IPS-18a (cell line): Measurements from ENCODE around the gene HAGHL.
"Not testable (repeated sequence)": the region's sequence is repeated elsewhere in the genome, so short reads cannot be mapped to it uniquely, and the experiment has no call there.

Experiments
- H3K27ac ChIP-seq: one replicate; pipeline ENCODE4 v1.5.1; 2013; ENCODE audit warnings: low read length
- H3K27me3 ChIP-seq: one replicate; pipeline ENCODE4 v1.6.1; 2013; ENCODE audit warnings: mild to moderate bottlenecking, low read length; ENCODE audit not compliant: control insufficient read depth, insufficient read depth
- H3K36me3 ChIP-seq: one replicate; pipeline ENCODE4 v1.6.1; 2013; ENCODE audit warnings: low read depth, low read length; ENCODE audit not compliant: control insufficient read depth
- H3K4me1 ChIP-seq: one replicate; pipeline ENCODE4 v1.6.1; 2013; ENCODE audit warnings: low read depth, low read length; ENCODE audit not compliant: control insufficient read depth
- H3K4me3 ChIP-seq: one replicate; pipeline ENCODE4 v1.5.1; 2013; ENCODE audit warnings: low read length
- H3K9ac ChIP-seq: one replicate; pipeline ENCODE4 v1.6.1; 2013; ENCODE audit warnings: mild to moderate bottlenecking, low read length, moderate library complexity
- H3K9me3 ChIP-seq: one replicate; pipeline ENCODE4 v1.6.1; 2013; ENCODE audit warnings: low read depth, low read length; ENCODE audit not compliant: control insufficient read depth

Gene HAGHL

DNA sequence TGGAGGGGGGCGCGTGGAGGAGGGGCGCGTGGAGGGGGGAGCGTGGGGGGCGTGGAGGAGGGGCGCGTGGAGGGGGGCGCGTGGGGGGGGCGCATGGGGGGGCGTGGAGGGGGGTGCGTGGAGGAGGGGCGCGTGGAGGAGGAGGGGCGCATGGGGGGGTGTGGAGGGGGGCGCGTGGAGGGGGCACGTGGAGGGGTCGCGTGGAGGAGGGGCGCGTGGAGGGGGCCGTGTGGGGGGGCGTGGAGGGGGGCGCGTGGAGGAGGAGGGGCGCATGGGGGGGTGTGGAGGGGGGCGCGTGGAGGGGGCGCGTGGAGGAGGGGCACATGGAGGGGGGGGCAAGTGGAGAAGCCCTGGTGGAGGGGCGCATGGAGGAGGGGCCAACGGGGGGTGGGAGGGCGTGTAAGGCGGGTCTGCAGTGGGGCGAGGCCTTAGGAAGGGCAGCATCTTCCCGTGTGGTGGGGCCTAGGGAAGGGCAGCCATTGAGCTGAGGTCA lies 40.9 kb downstream of the HAGHL start:
- H3K36me3 ChIP-seq, result no peaks in the 10 kb centered on the region
- H3K4me1 ChIP-seq, result no peaks in the 10 kb centered on the region
- no peak overlapping the region for H3K4me3 ChIP-seq
- no peaks in the 10 kb centered on the region for H3K9me3 ChIP-seq
- H3K27ac ChIP-seq, result no peak overlapping the region
- no peak overlapping the region for H3K9ac ChIP-seq
- no peaks in the 10 kb centered on the region for H3K27me3 ChIP-seq

DNA sequence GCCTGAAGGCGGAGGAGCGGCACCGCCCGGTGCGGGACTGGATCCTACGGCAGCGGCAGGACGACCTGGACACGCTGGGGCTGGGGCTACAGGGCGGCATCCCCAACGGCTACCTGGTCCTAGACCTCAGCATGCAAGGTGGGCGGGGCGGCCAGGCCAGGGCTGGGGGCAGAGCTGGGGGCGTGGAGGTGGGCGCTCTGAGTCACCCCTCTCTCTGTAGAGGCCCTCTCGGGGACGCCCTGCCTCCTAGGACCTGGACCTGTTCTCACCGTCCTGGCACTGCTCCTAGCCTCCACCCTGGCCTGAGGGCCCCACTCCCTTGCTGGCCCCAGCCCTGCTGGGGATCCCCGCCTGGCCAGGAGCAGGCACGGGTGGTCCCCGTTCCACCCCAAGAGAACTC lies 41.5 kb downstream of the HAGHL start:
- Histone ChIP-seq H3K9me3 (no peaks in the 10 kb centered on the region), H3K4me1 (no peaks in the 10 kb centered on the region), H3K9ac (no peak overlapping the region), H3K27ac (no peak overlapping the region), H3K27me3 (no peaks in the 10 kb centered on the region), H3K4me3 (no peak overlapping the region), H3K36me3 (no peaks in the 10 kb centered on the region)

DNA sequence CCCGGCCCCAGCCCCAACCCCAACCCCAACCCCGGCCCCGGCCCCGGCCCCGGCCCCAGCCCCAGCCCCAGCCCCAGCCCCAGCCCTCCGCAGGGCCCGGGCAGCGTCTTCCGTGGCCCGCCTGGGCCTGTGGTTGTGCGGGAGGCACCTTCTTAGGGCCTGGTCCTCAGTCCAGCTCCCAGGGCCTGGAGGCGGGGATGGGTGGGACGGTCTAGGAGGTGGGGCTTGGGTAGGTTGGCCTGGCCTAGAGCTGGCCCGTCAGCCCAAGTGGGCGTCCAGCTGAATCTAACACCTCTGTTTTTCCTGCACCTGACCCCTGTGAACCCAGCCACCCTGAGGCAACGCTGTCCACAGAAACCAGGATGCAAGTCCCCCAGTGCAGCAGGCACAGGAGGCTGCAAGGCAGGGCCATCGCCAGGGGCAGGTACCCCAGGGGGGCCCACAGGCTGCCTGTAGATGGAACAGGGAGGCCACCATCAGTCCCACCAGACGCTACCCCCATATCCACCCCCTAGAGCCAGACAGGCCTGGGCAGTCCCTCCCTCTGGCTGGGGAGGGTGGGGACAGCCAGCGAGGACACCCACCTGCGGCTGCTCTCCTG lies 42.4 kb downstream of the HAGHL start:
- Histone ChIP-seq H3K9me3 (no peaks in the 10 kb centered on the region), H3K9ac (no peak overlapping the region), H3K27ac (no peak overlapping the region), H3K36me3 (no peaks in the 10 kb centered on the region), H3K4me1 (no peaks in the 10 kb centered on the region), H3K4me3 (no peak overlapping the region), H3K27me3 (no peaks in the 10 kb centered on the region)

DNA sequence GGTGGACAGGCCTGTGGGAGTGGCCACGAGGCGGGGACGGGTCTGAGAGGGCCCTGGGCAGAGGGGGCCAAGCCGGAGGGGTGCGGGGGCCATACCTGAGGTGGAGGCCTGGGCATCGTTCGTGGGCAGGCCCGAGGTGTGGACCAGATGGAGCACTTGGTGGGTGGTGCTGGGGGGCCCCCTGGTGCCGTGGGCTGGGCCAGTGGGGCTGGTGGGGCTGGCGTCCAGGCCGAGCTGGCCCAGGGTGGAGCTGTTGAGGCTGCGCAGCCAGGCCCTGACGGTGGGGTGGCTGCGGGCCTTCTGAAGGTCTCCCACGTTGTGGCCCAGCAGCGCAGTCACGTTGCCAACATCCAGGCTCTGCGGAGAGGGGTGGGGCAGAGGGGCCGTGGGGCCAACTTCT lies 43.0 kb downstream of the HAGHL start:
- no peaks in the 10 kb centered on the region for H3K36me3 ChIP-seq
- H3K27ac ChIP-seq, result no peak overlapping the region
- no peaks in the 10 kb centered on the region for H3K9me3 ChIP-seq
- no peak overlapping the region for H3K4me3 ChIP-seq
- H3K4me1 ChIP-seq, result no peaks in the 10 kb centered on the region
- H3K27me3 ChIP-seq, result no peaks in the 10 kb centered on the region
- H3K9ac ChIP-seq, result no peak overlapping the region

DNA sequence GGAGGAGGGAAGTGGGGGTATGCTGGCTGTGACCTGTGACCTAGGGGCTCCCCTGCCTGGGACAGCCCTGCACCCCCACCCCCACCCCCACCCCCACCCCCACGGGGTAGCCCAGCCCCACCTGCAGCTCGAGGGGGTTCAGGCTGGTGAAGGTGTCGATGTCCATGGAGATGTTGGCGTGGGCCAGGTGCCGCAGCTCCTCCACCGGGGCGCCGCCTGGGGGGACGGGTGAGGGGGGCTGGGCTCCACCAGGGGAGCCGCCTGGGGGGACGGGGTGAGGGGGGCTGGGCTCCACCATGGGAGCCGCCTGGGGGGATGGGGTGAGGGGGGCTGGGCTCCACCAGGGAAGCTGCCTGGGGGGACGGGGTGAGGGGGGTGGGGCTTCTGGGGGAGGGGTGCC lies 43.5 kb downstream of the HAGHL start:
- H3K4me3 ChIP-seq, result no peak overlapping the region
- H3K9me3 ChIP-seq, result no peaks in the 10 kb centered on the region
- H3K27me3 ChIP-seq, result no peaks in the 10 kb centered on the region
- no peak overlapping the region for H3K9ac ChIP-seq
- H3K27ac ChIP-seq, result no peak overlapping the region
- no peaks in the 10 kb centered on the region for H3K4me1 ChIP-seq
- no peaks in the 10 kb centered on the region for H3K36me3 ChIP-seq

DNA sequence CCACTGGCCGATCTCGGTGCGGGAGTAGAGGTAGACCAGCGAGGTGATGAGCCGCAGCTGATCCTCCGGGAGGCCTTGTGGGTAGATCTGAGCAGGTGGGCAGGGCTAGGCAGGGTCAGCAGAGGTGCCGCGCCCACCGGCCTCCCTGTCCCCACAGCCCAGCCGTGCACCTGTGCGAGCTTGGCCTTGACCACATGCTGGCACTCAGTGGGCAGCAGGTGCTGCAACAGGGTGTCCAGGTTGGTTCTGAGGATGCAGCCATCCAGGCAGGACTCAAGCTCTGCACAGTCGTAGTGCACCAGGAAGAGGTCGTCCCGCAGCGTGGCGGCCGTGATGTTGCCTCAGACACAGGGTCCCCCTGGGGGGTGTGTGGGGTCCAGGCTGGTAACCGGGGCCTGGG lies 46.1 kb downstream of the HAGHL start:
- Histone ChIP-seq H3K27ac (no peak overlapping the region), H3K9ac (no peak overlapping the region), H3K27me3 (no peaks in the 10 kb centered on the region), H3K36me3 (no peaks in the 10 kb centered on the region), H3K4me1 (no peaks in the 10 kb centered on the region), H3K4me3 (no peak overlapping the region), H3K9me3 (no peaks in the 10 kb centered on the region)

DNA sequence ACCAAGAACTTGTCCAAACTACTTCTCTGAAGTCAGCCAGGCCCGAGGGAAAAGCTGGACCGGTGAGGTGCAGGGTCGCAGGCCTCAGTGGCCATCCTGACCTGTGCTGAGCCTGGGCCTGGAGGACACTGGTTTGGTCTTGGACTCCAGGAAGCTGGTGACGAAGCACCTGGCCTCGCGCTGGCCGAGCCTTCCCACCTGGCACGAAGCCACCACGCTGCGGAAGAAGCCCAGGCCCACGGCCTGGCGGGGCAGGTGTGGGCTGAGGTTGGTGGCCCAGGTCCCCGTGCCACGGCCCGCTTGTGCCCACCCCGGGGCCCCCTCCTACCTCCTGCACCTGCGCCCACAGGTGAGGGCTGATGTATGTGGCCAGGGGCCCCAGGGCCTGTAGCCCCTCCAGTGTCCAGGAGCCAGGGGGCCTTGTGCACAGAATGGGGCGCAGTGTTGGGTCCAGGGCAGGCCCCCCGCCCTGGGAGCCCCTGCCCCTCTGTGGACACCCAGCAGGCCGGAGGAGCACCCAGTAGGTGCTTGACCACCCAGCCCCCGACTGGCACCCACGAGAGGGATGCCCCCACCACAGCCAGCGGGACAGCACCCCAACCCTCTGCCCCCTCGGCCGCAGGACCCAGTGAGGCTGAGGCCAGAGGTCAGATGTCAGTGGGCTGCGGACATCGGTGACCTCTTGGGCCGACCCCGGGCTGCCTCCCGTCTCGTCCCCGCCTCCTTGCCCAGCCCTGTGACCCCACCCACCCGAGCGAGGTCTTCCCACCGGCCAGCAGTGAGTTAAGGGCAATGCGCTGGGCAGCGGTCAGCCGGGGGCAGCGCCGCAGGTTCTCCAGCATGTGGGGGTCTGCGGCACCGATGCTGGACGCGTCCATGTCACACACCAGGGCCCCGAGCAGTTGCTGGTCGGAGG lies 47.4 kb downstream of the HAGHL start:
- H3K27me3 ChIP-seq, result no peaks in the 10 kb centered on the region
- H3K4me1 ChIP-seq, result no peaks in the 10 kb centered on the region
- H3K27ac ChIP-seq, result no peak overlapping the region
- H3K9ac ChIP-seq, result no peak overlapping the region
- no peaks in the 10 kb centered on the region for H3K9me3 ChIP-seq
- no peaks in the 10 kb centered on the region for H3K36me3 ChIP-seq
- no peak overlapping the region for H3K4me3 ChIP-seq

DNA sequence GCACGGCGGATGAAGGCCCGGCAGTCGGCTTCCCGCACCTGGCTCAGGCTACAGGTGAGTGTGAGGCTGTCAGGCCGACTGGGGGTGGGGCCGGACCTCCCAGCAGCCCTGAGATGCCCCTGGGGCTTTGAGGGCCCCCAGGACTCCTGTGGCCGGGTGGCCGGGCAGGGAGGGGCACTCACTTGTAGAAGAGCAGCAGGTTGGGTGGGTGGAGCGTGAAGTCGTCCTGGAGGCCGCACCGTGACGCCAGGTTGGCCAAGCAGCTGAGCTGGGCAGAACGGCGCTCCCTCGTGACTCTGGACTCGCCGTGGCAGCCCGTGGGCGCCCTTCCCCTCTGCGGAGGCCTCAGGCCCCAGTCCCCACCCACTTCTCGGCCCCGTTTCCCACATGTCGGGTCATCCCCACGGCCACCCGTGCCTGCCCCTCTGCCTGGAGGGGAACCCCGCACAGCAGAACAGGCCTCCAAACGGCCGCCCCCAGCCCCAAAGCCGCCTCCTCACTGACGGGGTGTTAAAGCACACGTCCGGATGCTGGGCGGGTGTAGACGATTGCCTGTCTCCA lies 48.4 kb downstream of the HAGHL start:
- H3K4me1 ChIP-seq, result no peaks in the 10 kb centered on the region
- no peak overlapping the region for H3K4me3 ChIP-seq
- H3K9ac ChIP-seq, result no peak overlapping the region
- H3K9me3 ChIP-seq, result no peaks in the 10 kb centered on the region
- no peak overlapping the region for H3K27ac ChIP-seq
- no peaks in the 10 kb centered on the region for H3K36me3 ChIP-seq
- no peaks in the 10 kb centered on the region for H3K27me3 ChIP-seq

DNA sequence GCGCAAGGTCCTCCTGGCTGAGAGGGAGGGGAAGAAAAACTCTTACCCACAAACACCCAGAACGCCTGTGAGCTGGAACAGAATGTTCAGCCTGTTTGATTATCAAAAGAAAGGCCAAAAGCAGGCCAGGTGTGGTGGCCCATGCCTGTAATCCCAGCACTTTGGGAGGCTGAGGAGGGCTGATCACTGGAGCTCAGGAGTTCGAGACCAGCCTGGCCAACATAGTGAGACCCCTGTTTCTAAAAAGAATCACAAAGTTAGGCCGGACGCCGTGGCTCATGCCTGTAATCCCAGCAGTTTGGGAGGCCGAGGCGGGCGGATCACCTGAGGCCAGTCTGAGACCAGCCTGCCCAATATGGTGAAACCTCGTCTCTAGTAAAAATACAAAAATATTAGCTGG lies 49.4 kb downstream of the HAGHL start:
- not testable (repeated sequence) for H3K9me3 ChIP-seq, H3K9ac ChIP-seq, H3K36me3 ChIP-seq, H3K4me3 ChIP-seq, H3K27ac ChIP-seq, H3K27me3 ChIP-seq, H3K4me1 ChIP-seq

DNA sequence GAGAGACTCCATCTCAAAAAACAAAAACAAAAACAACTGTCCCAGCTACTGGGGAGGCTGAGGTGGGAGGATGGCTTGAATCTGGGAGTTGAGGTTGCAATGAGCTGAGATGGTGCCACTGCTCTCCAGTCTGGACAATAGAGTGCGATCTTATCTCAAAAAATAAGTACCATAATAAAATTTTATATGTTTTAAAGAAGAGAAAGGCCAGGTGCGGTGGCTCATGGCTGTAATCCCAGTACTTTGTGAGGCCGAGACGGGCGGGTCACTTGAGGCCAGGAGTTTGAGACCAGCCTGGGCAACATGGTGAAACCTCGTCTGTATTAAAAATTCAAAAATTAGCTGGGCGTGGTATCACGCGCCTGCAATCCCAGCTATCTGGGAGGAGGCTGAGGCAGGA lies 49.9 kb downstream of the HAGHL start:
- no peaks in the 10 kb centered on the region for H3K9me3 ChIP-seq
- no peaks in the 10 kb centered on the region for H3K27me3 ChIP-seq
- H3K36me3 ChIP-seq, result no peaks in the 10 kb centered on the region
- H3K4me3 ChIP-seq, result no peak overlapping the region
- H3K4me1 ChIP-seq, result no peaks in the 10 kb centered on the region
- H3K9ac ChIP-seq, result no peak overlapping the region
- no peak overlapping the region for H3K27ac ChIP-seq

DNA sequence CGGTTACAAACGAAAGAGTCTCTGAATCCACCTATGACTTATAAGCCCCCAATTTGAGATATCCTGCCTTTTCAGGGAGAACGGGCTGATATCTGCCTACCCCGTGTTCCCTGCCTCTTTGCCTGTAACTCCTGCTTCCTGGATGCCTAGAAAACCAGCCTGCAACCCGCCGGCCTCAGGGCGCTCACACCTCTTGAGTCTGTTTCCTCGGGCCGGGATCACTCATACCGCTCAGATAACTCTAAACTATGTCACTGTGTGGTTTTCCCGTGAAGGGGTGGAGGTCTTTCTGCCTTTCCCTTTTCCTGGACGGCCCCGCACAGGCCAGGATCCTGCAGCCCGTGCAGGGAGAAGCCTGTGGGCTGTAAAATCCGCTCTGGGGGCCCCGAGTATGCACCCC lies 50.9 kb downstream of the HAGHL start:
- H3K4me1 ChIP-seq, result no peaks in the 10 kb centered on the region
- H3K36me3 ChIP-seq, result no peaks in the 10 kb centered on the region
- H3K27ac ChIP-seq, result no peak overlapping the region
- no peak overlapping the region for H3K4me3 ChIP-seq
- H3K27me3 ChIP-seq, result no peaks in the 10 kb centered on the region
- no peaks in the 10 kb centered on the region for H3K9me3 ChIP-seq
- H3K9ac ChIP-seq, result no peak overlapping the region
